ENCODE data around the gene RGS16.

Gene RGS16

GRCh38 chr1:182604175-182605164, at the start of gene RGS16:
Gene RGS16 (minus strand): TSS chr1:182604389. CDS start chr1:182604259, 130 bp downstream.
- in situ Hi-C loops (cut with HindIII; ENCODE audit: low sequenced_read_pairs): no loop called here
- TF ChIP-seq CTCF (IDR thresholded peaks at IDR 0.05; ENCODE audit: low read depth, low read length): no peak
- peak; percentile 84 for DNase-seq (ENCODE audit: low read depth, low spot score)
- H3K4me3 ChIP-seq (ENCODE audit: low read depth, low read length): peak within 1 kb of the TSS; percentile 66

GRCh38 chr1:182653986-182654385, 49.8 kb upstream of the RGS16 start:
- in situ Hi-C loops (cut with HindIII; ENCODE audit: low sequenced_read_pairs): no loop called here
- no peak for TF ChIP-seq CTCF (IDR thresholded peaks at IDR 0.05; ENCODE audit: low read depth, low read length)
- H3K4me3 ChIP-seq (ENCODE audit: low read depth, low read length): no peak overlapping the region
- no peak for DNase-seq (ENCODE audit: low read depth, low spot score)

GRCh38 chr1:182652933-182653332, 48.7 kb upstream of the RGS16 start:
- DNase-seq (ENCODE audit: low read depth, low spot score): no peak
- no peak for TF ChIP-seq CTCF (IDR thresholded peaks at IDR 0.05; ENCODE audit: low read depth, low read length)
- in situ Hi-C loops (cut with HindIII; ENCODE audit: low sequenced_read_pairs): no loop called here
- H3K4me3 ChIP-seq (ENCODE audit: low read depth, low read length): no peak overlapping the region

- DNase-seq (ENCODE audit: low read depth, low spot score): no peak
- H3K4me3 ChIP-seq (ENCODE audit: low read depth, low read length): no peak overlapping the region
- TF ChIP-seq CTCF (IDR thresholded peaks at IDR 0.05; ENCODE audit: low read depth, low read length): no peak
- in situ Hi-C loops (cut with HindIII; ENCODE audit: low sequenced_read_pairs): no loop called here
Measured at GRCh38 chr1:182651339-182651724, 47.1 kb upstream of the RGS16 start.

- in situ Hi-C loops (cut with HindIII; ENCODE audit: low sequenced_read_pairs): no loop called here
- no peak overlapping the region for H3K4me3 ChIP-seq (ENCODE audit: low read depth, low read length)
- DNase-seq (ENCODE audit: low read depth, low spot score): no peak
- no peak for TF ChIP-seq CTCF (IDR thresholded peaks at IDR 0.05; ENCODE audit: low read depth, low read length)
Measured at GRCh38 chr1:182650678-182651338, 46.6 kb upstream of the RGS16 start.

DNA sequence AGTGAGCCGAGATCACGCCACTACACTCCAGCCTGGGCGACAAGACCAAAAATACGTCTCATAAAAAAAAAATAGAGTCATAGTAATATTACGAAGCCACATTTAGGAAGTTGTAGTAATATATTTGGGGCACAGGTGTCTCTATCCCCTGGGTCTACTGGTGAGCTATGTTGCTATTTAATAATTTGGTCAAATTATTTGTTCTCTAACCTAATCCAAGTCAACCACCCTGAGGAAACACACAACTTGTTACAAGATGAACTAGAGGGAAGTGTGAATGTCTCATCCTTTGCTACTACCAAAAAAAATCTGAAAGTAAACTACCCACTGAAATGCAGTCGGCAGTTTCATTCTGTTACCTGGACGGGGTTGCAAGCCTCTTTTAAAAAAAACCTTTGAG, 44.9 kb upstream of the RGS16 start:
- TF ChIP-seq CTCF (IDR thresholded peaks at IDR 0.05; ENCODE audit: low read depth, low read length): no peak
- H3K4me3 ChIP-seq (ENCODE audit: low read depth, low read length): no peak overlapping the region
- no peak for DNase-seq (ENCODE audit: low read depth, low spot score)
- in situ Hi-C loops (cut with HindIII; ENCODE audit: low sequenced_read_pairs): no loop called here
